ENCODE data around the gene CAMK1D. TPM values are rescaled to one million over a fixed set of nuclear protein-coding genes. Genes with fewer than 3 reads are reported as not detected.

CAMK1D gene
- polyA plus RNA-seq, 2 of the 4 experiments (the other 2 are of a cell fraction): 6.6 to 12.5 TPM

DNA sequence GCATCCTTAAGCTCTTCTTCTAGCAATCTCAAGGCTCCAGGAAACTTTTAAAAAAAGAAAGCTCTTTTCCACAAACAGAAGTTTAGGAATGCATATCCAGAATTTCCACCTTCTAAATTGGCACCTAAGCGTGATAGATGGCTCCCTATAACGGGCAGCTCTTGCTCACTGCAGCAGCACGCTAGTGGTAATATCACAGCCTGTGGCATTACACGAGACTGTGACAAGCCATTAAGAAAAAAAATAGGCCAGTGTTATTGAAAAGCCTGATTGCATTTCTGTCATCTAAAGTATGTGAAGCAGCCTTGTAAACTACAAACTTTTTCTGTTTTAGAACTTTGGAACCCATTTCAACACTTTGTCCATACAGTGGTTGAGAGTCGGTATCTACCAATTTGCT lies 263.8 kb downstream of the CAMK1D start:
- TF ChIP-seq SMC3 (IDR thresholded peaks at IDR 0.05) (no peak), ZC3H11A (IDR thresholded peaks at IDR 0.05) (no peak), RNF2 (IDR thresholded peaks at IDR 0.05; ENCODE audit: borderline replicate concordance, low read depth) (no peak), BHLHE40 (IDR thresholded peaks at IDR 0.05; ENCODE audit: low read depth, low read length) (no peak), CBX8 (IDR thresholded peaks at IDR 0.05) (no peak), HOXB5 (CRISPR knock-in tag; IDR thresholded peaks at IDR 0.05) (no peak), KDM5A (IDR thresholded peaks at IDR 0.05) (no peak), RCOR1 (IDR thresholded peaks at IDR 0.05; ENCODE audit: low read depth, low read length) (no peak), FOXS1 (CRISPR knock-in tag; IDR thresholded peaks at IDR 0.05) (no peak), MAFK (IDR thresholded peaks at IDR 0.05; ENCODE audit: partially characterized antibody) (no peak), MAZ (IDR thresholded peaks at IDR 0.05; ENCODE audit: borderline replicate concordance, low read depth, low read length) (no peak), FOSL2 (IDR thresholded peaks at IDR 0.05) (no peak), FOSL2 (CRISPR knock-in tag; IDR thresholded peaks at IDR 0.05) (no peak), CHD4 (IDR thresholded peaks at IDR 0.05; ENCODE audit: borderline replicate concordance) (no peak), EHF (CRISPR knock-in tag; IDR thresholded peaks at IDR 0.05) (no peak), CEBPB (IDR thresholded peaks at IDR 0.05) (no peak)
- TF ChIP-seq, protein P1, sequence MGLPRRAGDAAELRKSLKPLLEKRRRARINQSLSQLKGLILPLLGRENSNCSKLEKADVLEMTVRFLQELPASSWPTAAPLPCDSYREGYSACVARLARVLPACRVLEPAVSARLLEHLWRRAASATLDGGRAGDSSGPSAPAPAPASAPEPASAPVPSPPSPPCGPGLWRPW (IDR thresholded peaks at IDR 0.05): no peak
- TF ChIP-seq, protein P2, sequence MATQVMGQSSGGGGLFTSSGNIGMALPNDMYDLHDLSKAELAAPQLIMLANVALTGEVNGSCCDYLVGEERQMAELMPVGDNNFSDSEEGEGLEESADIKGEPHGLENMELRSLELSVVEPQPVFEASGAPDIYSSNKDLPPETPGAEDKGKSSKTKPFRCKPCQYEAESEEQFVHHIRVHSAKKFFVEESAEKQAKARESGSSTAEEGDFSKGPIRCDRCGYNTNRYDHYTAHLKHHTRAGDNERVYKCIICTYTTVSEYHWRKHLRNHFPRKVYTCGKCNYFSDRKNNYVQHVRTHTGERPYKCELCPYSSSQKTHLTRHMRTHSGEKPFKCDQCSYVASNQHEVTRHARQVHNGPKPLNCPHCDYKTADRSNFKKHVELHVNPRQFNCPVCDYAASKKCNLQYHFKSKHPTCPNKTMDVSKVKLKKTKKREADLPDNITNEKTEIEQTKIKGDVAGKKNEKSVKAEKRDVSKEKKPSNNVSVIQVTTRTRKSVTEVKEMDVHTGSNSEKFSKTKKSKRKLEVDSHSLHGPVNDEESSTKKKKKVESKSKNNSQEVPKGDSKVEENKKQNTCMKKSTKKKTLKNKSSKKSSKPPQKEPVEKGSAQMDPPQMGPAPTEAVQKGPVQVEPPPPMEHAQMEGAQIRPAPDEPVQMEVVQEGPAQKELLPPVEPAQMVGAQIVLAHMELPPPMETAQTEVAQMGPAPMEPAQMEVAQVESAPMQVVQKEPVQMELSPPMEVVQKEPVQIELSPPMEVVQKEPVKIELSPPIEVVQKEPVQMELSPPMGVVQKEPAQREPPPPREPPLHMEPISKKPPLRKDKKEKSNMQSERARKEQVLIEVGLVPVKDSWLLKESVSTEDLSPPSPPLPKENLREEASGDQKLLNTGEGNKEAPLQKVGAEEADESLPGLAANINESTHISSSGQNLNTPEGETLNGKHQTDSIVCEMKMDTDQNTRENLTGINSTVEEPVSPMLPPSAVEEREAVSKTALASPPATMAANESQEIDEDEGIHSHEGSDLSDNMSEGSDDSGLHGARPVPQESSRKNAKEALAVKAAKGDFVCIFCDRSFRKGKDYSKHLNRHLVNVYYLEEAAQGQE (IDR thresholded peaks at IDR 0.05): no peak
- TF ChIP-seq, protein P3, sequence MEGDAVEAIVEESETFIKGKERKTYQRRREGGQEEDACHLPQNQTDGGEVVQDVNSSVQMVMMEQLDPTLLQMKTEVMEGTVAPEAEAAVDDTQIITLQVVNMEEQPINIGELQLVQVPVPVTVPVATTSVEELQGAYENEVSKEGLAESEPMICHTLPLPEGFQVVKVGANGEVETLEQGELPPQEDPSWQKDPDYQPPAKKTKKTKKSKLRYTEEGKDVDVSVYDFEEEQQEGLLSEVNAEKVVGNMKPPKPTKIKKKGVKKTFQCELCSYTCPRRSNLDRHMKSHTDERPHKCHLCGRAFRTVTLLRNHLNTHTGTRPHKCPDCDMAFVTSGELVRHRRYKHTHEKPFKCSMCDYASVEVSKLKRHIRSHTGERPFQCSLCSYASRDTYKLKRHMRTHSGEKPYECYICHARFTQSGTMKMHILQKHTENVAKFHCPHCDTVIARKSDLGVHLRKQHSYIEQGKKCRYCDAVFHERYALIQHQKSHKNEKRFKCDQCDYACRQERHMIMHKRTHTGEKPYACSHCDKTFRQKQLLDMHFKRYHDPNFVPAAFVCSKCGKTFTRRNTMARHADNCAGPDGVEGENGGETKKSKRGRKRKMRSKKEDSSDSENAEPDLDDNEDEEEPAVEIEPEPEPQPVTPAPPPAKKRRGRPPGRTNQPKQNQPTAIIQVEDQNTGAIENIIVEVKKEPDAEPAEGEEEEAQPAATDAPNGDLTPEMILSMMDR (IDR thresholded peaks at IDR 0.05): no peak
- peaks cover 7% of the 10 kb centered on the region; the same call in 1 of the 3 replicates for H3K4me1 ChIP-seq
- 92% methylated on average over 5 of the region's 5 CpGs for WGBS (ENCODE audit: missing lambda C conversion rate)

DNA sequence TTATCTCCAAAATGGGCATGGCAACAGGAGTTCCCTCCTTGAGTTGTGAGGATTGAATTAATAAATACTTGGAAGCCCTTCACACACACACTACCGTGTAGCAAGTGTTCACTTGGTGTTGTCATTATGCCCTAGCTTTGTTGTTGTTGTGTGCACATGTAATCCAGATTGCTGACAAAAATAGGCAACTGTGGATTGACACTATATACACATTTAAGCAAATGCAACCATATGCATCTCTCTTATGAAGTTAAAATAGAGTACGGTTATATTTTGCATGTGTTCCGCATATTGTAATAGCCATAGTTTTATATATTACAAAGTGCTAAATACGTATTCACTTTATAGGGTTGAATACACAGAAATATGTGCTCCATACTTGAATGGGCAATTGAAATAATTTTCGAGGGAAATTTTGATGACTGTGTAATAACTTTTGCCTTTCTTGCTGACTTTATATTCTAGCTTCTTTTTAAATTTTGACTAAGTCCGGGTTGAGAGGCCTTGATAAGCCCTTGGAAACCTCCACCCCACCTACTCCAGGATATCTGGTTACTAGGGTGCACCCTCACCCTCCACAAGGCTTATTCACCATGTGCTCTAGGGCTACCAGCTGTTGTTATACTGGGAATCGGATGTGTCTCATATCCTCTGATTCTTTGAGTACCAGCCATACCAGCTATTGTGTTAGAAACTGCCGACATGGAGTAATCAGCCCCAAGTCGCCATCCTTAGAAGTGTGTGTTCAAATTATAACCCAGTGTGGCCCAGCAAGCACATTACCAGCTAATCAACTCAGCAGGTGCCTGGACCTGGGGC lies 265.0 kb downstream of the CAMK1D start:
- POLR2A ChIA-PET: no interaction called here
- no peak for DNase-seq (ENCODE audit: low read depth in 1 of 2, low spot score in 1 of 2)
- 78% methylated on average over 9 of the region's 9 CpGs for WGBS (ENCODE audit: missing lambda C conversion rate)
- H3K9me3 ChIP-seq: no peaks in the 10 kb centered on the region
- CTCF ChIA-PET: interaction anchor here (1.2 to 1.8 kb wide), 2 partner anchors 10 to 350 kb away, joined by 4 read pairs; no protein-coding TSS in a partner anchor
- no peak for ATAC-seq
- TF ChIP-seq FOSB (CRISPR knock-in tag; IDR thresholded peaks at IDR 0.05) (no peak), MAZ (IDR thresholded peaks at IDR 0.05; ENCODE audit: borderline replicate concordance, low read depth, low read length) (no peak), MAFK (IDR thresholded peaks at IDR 0.05; ENCODE audit: partially characterized antibody) (peak; percentile 79), JUNB (IDR thresholded peaks at IDR 0.05) (no peak)
- no peak overlapping the region for H3K4me2 ChIP-seq
- H3K27ac ChIP-seq: no peak overlapping the region
- no peak overlapping the region for H3K4me3 ChIP-seq
- no peak for FAIRE-seq
- peaks cover 7% of the 10 kb centered on the region; the same call in 1 of the 3 replicates for H3K4me1 ChIP-seq

More for the DNA sequence above, 263.8 kb downstream of the CAMK1D start:
- FAIRE-seq (no peak), DNase-seq (ENCODE audit: low read depth in 1 of 2, low spot score in 1 of 2) (no peak), ATAC-seq (no peak)
- CTCF ChIA-PET: interaction anchor here (1.1 kb wide), 1 partner anchor 49 kb away, joined by 3 read pairs; no protein-coding TSS in a partner anchor
- H3K4me3 ChIP-seq: no peak overlapping the region
- no peaks in the 10 kb centered on the region for H3K9me3 ChIP-seq
- no peak overlapping the region for H3K4me2 ChIP-seq
- POLR2A ChIA-PET: no interaction called here
- no peak overlapping the region for H3K27ac ChIP-seq
